Panc1 (cell line): ENCODE measurements around the gene RER1. TPM values are rescaled to one million over a fixed set of nuclear protein-coding genes. Genes with fewer than 3 reads are reported as not detected.

Source experiments
- ATAC-seq: fragments of 200-7000 bp; cut with Tn5 transposase; 2 replicates; pipeline ENCODE4 v1.9.1; 2020; ENCODE audit warnings: mild to moderate bottlenecking, moderate library complexity
- BruUV-seq: library from RNA; stranded (reverse); fragments of 400-500 nt; replicated peaks from 2 replicates; lab custom pipeline; 2021; lab: Mats Ljungman, UMichigan
- CTCF ChIA-PET: fragments of 300-600 bp; sonication (Branson Sonifier 250); formaldehyde crosslinking; loops from one replicate; lab custom pipeline; 2022; ENCODE audit warnings: antibody characterized with exemption; lab: Charles Lee
- POLR2A ChIA-PET: fragments of 300-600 bp; sonication (Branson Sonifier 250); formaldehyde crosslinking; loops from one replicate; lab custom pipeline; 2022; ENCODE audit warnings: antibody characterized with exemption; lab: Charles Lee
- DNase-seq: peaks from one replicate; pipeline ENCODE4 v3.0.0-alpha.2; 2010; ENCODE audit warnings: low read depth, low spot score
- H3K27ac ChIP-seq: 2 replicates; pipeline ENCODE4 v1.5.1; 2011; ENCODE audit warnings: mild to moderate bottlenecking, low read length, inconsistent platforms
- H3K27me3 ChIP-seq: fragments of 200-500 bp; sonication (Bioruptor generic); 2 replicates; pipeline ENCODE4 v1.6.0; 2014; ENCODE audit warnings: low read length, inconsistent platforms; ENCODE audit not compliant: control insufficient read depth, insufficient read depth
- H3K36me3 ChIP-seq: fragments of 200-500 bp; sonication (Bioruptor generic); 2 replicates; pipeline ENCODE4 v1.5.1; 2014; ENCODE audit warnings: inconsistent platforms, mild to moderate bottlenecking, low read length, moderate library complexity; ENCODE audit not compliant: control insufficient read depth, insufficient read depth
- H3K4me1 ChIP-seq: 2 replicates; pipeline ENCODE4 v1.5.1; 2011; ENCODE audit warnings: inconsistent platforms, mild to moderate bottlenecking, low read length, moderate library complexity; ENCODE audit not compliant: control insufficient read depth, insufficient read depth
- H3K4me3 ChIP-seq, 2 experiments: 2 replicates each; pipeline ENCODE4 v1.5.1; 2011 to 2012; ENCODE audit warnings: low read depth in 2 of 2, low read length in 2 of 2, mild to moderate bottlenecking in 2 of 2, inconsistent platforms in 1 of 2, moderate library complexity in 1 of 2
- H3K9me3 ChIP-seq: fragments of 200-500 bp; sonication (Bioruptor generic); 2 replicates; pipeline ENCODE4 v1.5.1; 2014; ENCODE audit warnings: low read depth, mild to moderate bottlenecking, inconsistent platforms, low read length, moderate library complexity; ENCODE audit not compliant: control insufficient read depth, insufficient read depth
- POLR2AphosphoS5 ChIP-seq: IDR thresholded peaks from 2 replicates; pipeline ENCODE4 v1.6.1; 2012; ENCODE audit warnings: mild to moderate bottlenecking, low read depth, low read length, moderate library complexity
- REST ChIP-seq, 2 experiments: IDR thresholded peaks; 2 replicates each; pipeline ENCODE4 v1.6.1; 2011 to 2012; ENCODE audit warnings: low read depth in 2 of 2, control low read depth in 1 of 2, low read length in 1 of 2, mild to moderate bottlenecking in 1 of 2, moderate library complexity in 1 of 2; ENCODE audit not compliant: insufficient read depth in 1 of 2
- SIN3A ChIP-seq: IDR thresholded peaks from 2 replicates; pipeline ENCODE4 v1.6.1; 2012; ENCODE audit warnings: low read depth, mild to moderate bottlenecking, low read length, moderate library complexity, borderline replicate concordance; ENCODE audit not compliant: insufficient read depth
- TCF7L2 ChIP-seq: IDR thresholded peaks from 2 replicates; pipeline ENCODE4 v1.6.1; 2011; ENCODE audit warnings: mild to moderate bottlenecking, low read depth, low read length, inconsistent platforms
- in situ Hi-C: cut with HindIII; loops from 2 replicates; pipeline ENCODE4 v1.10.0; 2016; ENCODE audit warnings: low sequenced_read_pairs, low pct_unique_long_range_greater_than_20kb
- intact Hi-C: fragments of 100-400 bp; cut with micrococcal nuclease; formaldehyde crosslinking; loops from one replicate; pipeline ENCODE4 v1.10.0; 2022; ENCODE audit not compliant: unreplicated experiment
- total RNA-seq: library from RNA; stranded (reverse); gene quantifications from one replicate; pipeline ENCODE4 v1.2.1, GENCODE V29; 2021; ENCODE audit not compliant: unreplicated experiment
- TF ChIP-seq, protein P1 (sequence below): fragments of 450-650 bp; IDR thresholded peaks from 2 replicates; pipeline ENCODE4 v1.5.1; 2017; ENCODE audit warnings: mild to moderate bottlenecking

RER1 gene
- total RNA-seq, 1 experiment from 2014 or later, result 235 TPM

- ChIA-PET POLR2A (interaction anchor here (0.6 kb wide), 1 partner anchor 127 kb away, joined by 11 read pairs; no protein-coding TSS in a partner anchor), CTCF (no interaction called here)
- H3K4me1 ChIP-seq, result peaks cover 3% of the 10 kb centered on the region; the same call in 1 of the 2 replicates
- TF ChIP-seq REST (IDR thresholded peaks at IDR 0.05; ENCODE audit: insufficient read depth in 1 of 2, low read depth in 2 of 2, low read length in 1 of 2) (no peak), TCF7L2 (no peak), POLR2AphosphoS5 (no peak), SIN3A (no peak)
- TF ChIP-seq, protein P1, sequence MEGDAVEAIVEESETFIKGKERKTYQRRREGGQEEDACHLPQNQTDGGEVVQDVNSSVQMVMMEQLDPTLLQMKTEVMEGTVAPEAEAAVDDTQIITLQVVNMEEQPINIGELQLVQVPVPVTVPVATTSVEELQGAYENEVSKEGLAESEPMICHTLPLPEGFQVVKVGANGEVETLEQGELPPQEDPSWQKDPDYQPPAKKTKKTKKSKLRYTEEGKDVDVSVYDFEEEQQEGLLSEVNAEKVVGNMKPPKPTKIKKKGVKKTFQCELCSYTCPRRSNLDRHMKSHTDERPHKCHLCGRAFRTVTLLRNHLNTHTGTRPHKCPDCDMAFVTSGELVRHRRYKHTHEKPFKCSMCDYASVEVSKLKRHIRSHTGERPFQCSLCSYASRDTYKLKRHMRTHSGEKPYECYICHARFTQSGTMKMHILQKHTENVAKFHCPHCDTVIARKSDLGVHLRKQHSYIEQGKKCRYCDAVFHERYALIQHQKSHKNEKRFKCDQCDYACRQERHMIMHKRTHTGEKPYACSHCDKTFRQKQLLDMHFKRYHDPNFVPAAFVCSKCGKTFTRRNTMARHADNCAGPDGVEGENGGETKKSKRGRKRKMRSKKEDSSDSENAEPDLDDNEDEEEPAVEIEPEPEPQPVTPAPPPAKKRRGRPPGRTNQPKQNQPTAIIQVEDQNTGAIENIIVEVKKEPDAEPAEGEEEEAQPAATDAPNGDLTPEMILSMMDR, result no peak
- no TSS peak for BruUV-seq
- no peaks in the 10 kb centered on the region for H3K27me3 ChIP-seq
- no peak overlapping the region for H3K27ac ChIP-seq
- ATAC-seq (no peak), DNase-seq (no peak)
- in situ Hi-C loops (no loop called here), intact Hi-C loops (no loop called here)
- no peaks in the 10 kb centered on the region for H3K36me3 ChIP-seq
- H3K9me3 ChIP-seq, result no peaks in the 10 kb centered on the region
- no peak overlapping the region for H3K4me3 ChIP-seq
These were observed 44.2 kb downstream of the RER1 start for GRCh38 chr1:2435746-2436355.

GRCh38 chr1:2436876-2437275 is 45.2 kb downstream of the RER1 start:
- no peaks in the 10 kb centered on the region for H3K27me3 ChIP-seq
- ATAC-seq, result no peak

More at GRCh38 chr1:2436876-2437275, 45.2 kb downstream of the RER1 start:
- POLR2A ChIA-PET, result no interaction called here
- Histone ChIP-seq H3K4me1 (peaks cover 5% of the 10 kb centered on the region), H3K9me3 (no peaks in the 10 kb centered on the region), H3K4me3 (no peak overlapping the region), H3K27ac (no peak overlapping the region), H3K36me3 (no peaks in the 10 kb centered on the region)
- TF ChIP-seq REST (IDR thresholded peaks at IDR 0.05; ENCODE audit: insufficient read depth in 1 of 2, low read depth in 2 of 2, low read length in 1 of 2), result no peak
- TF ChIP-seq, protein P1, result no peak
- no peak for TF ChIP-seq POLR2AphosphoS5
- TF ChIP-seq TCF7L2, result no peak
- no peak for TF ChIP-seq SIN3A
- CTCF ChIA-PET, result no interaction called here
- in situ Hi-C loops, result no loop called here
- no peak for DNase-seq
- BruUV-seq, result no TSS peak
- intact Hi-C loops, result no loop called here
